ENCODE results near the gene TTN.
"Not testable (repeated sequence)": the region's sequence is repeated elsewhere in the genome, so short reads cannot be mapped to it uniquely, and the experiment has no call there.

The TTN gene

GRCh38 chr2:178731300-178731699, 75.9 kb downstream of the TTN start:
- DNase-seq, result no peak

- no peak for DNase-seq
These were observed 77.2 kb downstream of the TTN start for GRCh38 chr2:178730049-178730448.

GRCh38 chr2:178723786-178724346, 83.4 kb downstream of the TTN start:
- no peak for DNase-seq

- DNase-seq, result no peak
These were observed 84.9 kb downstream of the TTN start for GRCh38 chr2:178722296-178722695.

GRCh38 chr2:178718988-178719387, 88.2 kb downstream of the TTN start:
- DNase-seq, result no peak

- DNase-seq, result no peak
These were observed 88.9 kb downstream of the TTN start for GRCh38 chr2:178718283-178718682.

GRCh38 chr2:178716394-178716793, 90.8 kb downstream of the TTN start:
- no peak for DNase-seq

GRCh38 chr2:178715366-178715765, 91.9 kb downstream of the TTN start:
- no peak for DNase-seq

- no peak for DNase-seq
These were observed 99.7 kb downstream of the TTN start for GRCh38 chr2:178707476-178707875.

GRCh38 chr2:178704876-178705275, 102.3 kb downstream of the TTN start:
- no peak for DNase-seq

- no peak for DNase-seq
These were observed 104.9 kb downstream of the TTN start for GRCh38 chr2:178702361-178702760.

GRCh38 chr2:178700922-178701342, 106.3 kb downstream of the TTN start:
- peak; percentile 12 for DNase-seq

GRCh38 chr2:178700136-178700535, 107.1 kb downstream of the TTN start:
- DNase-seq, result no peak

GRCh38 chr2:178692845-178693244, 114.4 kb downstream of the TTN start:
- DNase-seq, result no peak

- no peak for DNase-seq
These were observed 117.4 kb downstream of the TTN start for GRCh38 chr2:178689808-178690207.

GRCh38 chr2:178683877-178684276, 123.3 kb downstream of the TTN start:
- DNase-seq, result no peak

- DNase-seq, result no peak
These were observed 126.1 kb downstream of the TTN start for GRCh38 chr2:178681081-178681480.

- no peak for DNase-seq
These were observed 127.3 kb downstream of the TTN start for GRCh38 chr2:178679891-178680290.

- no peak for DNase-seq
These were observed 129.6 kb downstream of the TTN start for GRCh38 chr2:178677599-178677998.

GRCh38 chr2:178676046-178676445, 131.2 kb downstream of the TTN start:
- DNase-seq, result no peak

GRCh38 chr2:178674122-178674521, 133.1 kb downstream of the TTN start:
- no peak for DNase-seq

- no peak for DNase-seq
These were observed 140.8 kb downstream of the TTN start for GRCh38 chr2:178666458-178666857.

- not testable (repeated sequence) for DNase-seq
These were observed 148.7 kb downstream of the TTN start for GRCh38 chr2:178658480-178658879.

- no peak for DNase-seq
These were observed 156.7 kb downstream of the TTN start for GRCh38 chr2:178650554-178650953.

GRCh38 chr2:178644919-178645318, 162.3 kb downstream of the TTN start:
- DNase-seq, result no peak

GRCh38 chr2:178641498-178641897, 165.7 kb downstream of the TTN start:
- DNase-seq, result no peak

Measured in NCI-H1436 (cell line).